DND-41 (cell line): Measurements from ENCODE around the gene ATG13.

Source experiments
- ATAC-seq: fragments of 200-7000 bp; cut with Tn5 transposase; 3 replicates; pipeline ENCODE4 v1.9.1; 2021; ENCODE audit warnings: low read depth; ENCODE audit not compliant: insufficient read depth
- DNase-seq: peaks from one replicate; pipeline ENCODE4 v3.0.0-alpha.2; 2020
- H2AFZ ChIP-seq: 2 replicates; pipeline ENCODE4 v1.6.0; 2012; ENCODE audit warnings: low read depth, low read length
- H3K27ac ChIP-seq: 2 replicates; pipeline ENCODE4 v1.5.1; 2012; ENCODE audit warnings: low read length, inconsistent platforms
- H3K27me3 ChIP-seq: fragments of 200-600 bp; sonication (generic); 2 replicates; pipeline ENCODE4 v1.6.0; 2012; ENCODE audit warnings: low read length, mild to moderate bottlenecking, inconsistent platforms; ENCODE audit not compliant: insufficient read depth, poor library complexity
- H3K36me3 ChIP-seq: 2 replicates; pipeline ENCODE4 v1.5.1; 2012; ENCODE audit warnings: low read length, inconsistent platforms; ENCODE audit not compliant: insufficient read depth
- H3K4me1 ChIP-seq: 2 replicates; pipeline ENCODE4 v1.5.1; 2012; ENCODE audit warnings: mild to moderate bottlenecking, low read length; ENCODE audit not compliant: insufficient read depth
- H3K4me2 ChIP-seq: 2 replicates; pipeline ENCODE4 v1.6.0; 2012; ENCODE audit warnings: mild to moderate bottlenecking, moderate library complexity, low read length, inconsistent platforms; ENCODE audit not compliant: insufficient read depth
- H3K4me3 ChIP-seq, 2 experiments: fragments of 200-600 bp in 1 of 2; shearing (Covaris generic) in 1 of 2; 2 replicates each; pipeline ENCODE4 v1.5.1; 2012 to 2016; ENCODE audit warnings: inconsistent platforms in 2 of 2, low read length in 2 of 2, mild to moderate bottlenecking in 2 of 2, low read depth in 1 of 2, moderate library complexity in 1 of 2
- H3K79me2 ChIP-seq: 2 replicates; pipeline ENCODE4 v1.6.0; 2012; ENCODE audit warnings: low read length, inconsistent platforms; ENCODE audit not compliant: insufficient read depth
- H3K9ac ChIP-seq: 2 replicates; pipeline ENCODE4 v1.6.0; 2012; ENCODE audit warnings: low read depth, mild to moderate bottlenecking, inconsistent platforms, low read length, moderate library complexity
- H3K9me3 ChIP-seq: 2 replicates; pipeline ENCODE4 v1.5.1; 2012; ENCODE audit warnings: low read length, moderate library complexity, mild to moderate bottlenecking, inconsistent platforms; ENCODE audit not compliant: insufficient read depth, severe bottlenecking
- H4K20me1 ChIP-seq: 2 replicates; pipeline ENCODE4 v1.6.0; 2012; ENCODE audit warnings: low read length; ENCODE audit not compliant: insufficient read depth
- CTCF ChIP-seq: IDR thresholded peaks from 2 replicates; pipeline ENCODE4 v1.5.1; 2012; ENCODE audit warnings: borderline replicate concordance, low read length, moderate library complexity, mild to moderate bottlenecking; ENCODE audit not compliant: poor library complexity, severe bottlenecking; ENCODE audit errors: extremely low read depth
- EZH2 ChIP-seq: IDR thresholded peaks from 3 replicates; pipeline ENCODE4 v1.6.1; 2012; ENCODE audit warnings: borderline replicate concordance, low read depth, mild to moderate bottlenecking, moderate library complexity, low read length, inconsistent platforms; ENCODE audit not compliant: severe bottlenecking

The ATG13 gene

GRCh38 chr11:46721286-46721685, 103.9 kb downstream of the ATG13 start:
- H4K20me1 ChIP-seq, result no peaks in the 10 kb centered on the region
- H3K4me3 ChIP-seq, result no peak overlapping the region
- no peak overlapping the region for H3K4me2 ChIP-seq
- no peak for TF ChIP-seq EZH2
- TF ChIP-seq CTCF, result no peak
- no peaks in the 10 kb centered on the region for H3K79me2 ChIP-seq
- no peaks in the 10 kb centered on the region for H3K36me3 ChIP-seq
- H3K4me1 ChIP-seq, result 0 out of 2 replicates have a peak, but pooled peaks cover 5% of the 10 kb centered on the region
- no peak overlapping the region for H3K9ac ChIP-seq
- ATAC-seq (no peak), DNase-seq (no peak)
- no peaks in the 10 kb centered on the region for H3K9me3 ChIP-seq
- H2AFZ ChIP-seq, result no peak overlapping the region
- H3K27me3 ChIP-seq, result no peaks in the 10 kb centered on the region
- no peak overlapping the region for H3K27ac ChIP-seq

- no peak overlapping the region for H2AFZ ChIP-seq
- no peak overlapping the region for H3K27ac ChIP-seq
- TF ChIP-seq EZH2, result no peak
- TF ChIP-seq CTCF, result no peak
- no peaks in the 10 kb centered on the region for H3K36me3 ChIP-seq
- ATAC-seq (no peak), DNase-seq (no peak)
- H3K79me2 ChIP-seq, result no peaks in the 10 kb centered on the region
- no peaks in the 10 kb centered on the region for H3K27me3 ChIP-seq
- H3K4me3 ChIP-seq, result no peak overlapping the region
- no peak overlapping the region for H3K4me2 ChIP-seq
- no peak overlapping the region for H3K9ac ChIP-seq
- no peaks in the 10 kb centered on the region for H3K9me3 ChIP-seq
- H4K20me1 ChIP-seq, result no peaks in the 10 kb centered on the region
- 0 out of 2 replicates have a peak, but pooled peaks cover 5% of the 10 kb centered on the region for H3K4me1 ChIP-seq
Observed at GRCh38 chr11:46722566-46723358, 105.4 kb downstream of the ATG13 start.

- Histone ChIP-seq H3K27ac (no peak overlapping the region), H2AFZ (no peak overlapping the region), H3K4me3 (no peak overlapping the region), H3K79me2 (no peaks in the 10 kb centered on the region), H4K20me1 (no peaks in the 10 kb centered on the region), H3K9me3 (no peaks in the 10 kb centered on the region), H3K9ac (no peak overlapping the region), H3K36me3 (no peaks in the 10 kb centered on the region), H3K4me2 (no peak overlapping the region), H3K4me1 (0 out of 2 replicates have a peak, but pooled peaks cover 2% of the 10 kb centered on the region), H3K27me3 (no peaks in the 10 kb centered on the region)
- ATAC-seq, result no peak
- TF ChIP-seq EZH2 (no peak), CTCF (no peak)
- DNase-seq, result no peak
Observed at GRCh38 chr11:46723359-46723680, 106.0 kb downstream of the ATG13 start.
